ENCODE data around the gene KLK2. TPM values are rescaled to one million over a fixed set of nuclear protein-coding genes. Genes with fewer than 3 reads are reported as not detected.

The KLK2 gene
- total RNA-seq, 1 donor from 2014 or later: not detected

GRCh38 chr19:50924586-50924985, 51.3 kb downstream of the KLK2 start:
- H3K4me1 ChIP-seq: no peaks in the 10 kb centered on the region
- no peak overlapping the region for H3K27ac ChIP-seq
- TF ChIP-seq, protein P1, sequence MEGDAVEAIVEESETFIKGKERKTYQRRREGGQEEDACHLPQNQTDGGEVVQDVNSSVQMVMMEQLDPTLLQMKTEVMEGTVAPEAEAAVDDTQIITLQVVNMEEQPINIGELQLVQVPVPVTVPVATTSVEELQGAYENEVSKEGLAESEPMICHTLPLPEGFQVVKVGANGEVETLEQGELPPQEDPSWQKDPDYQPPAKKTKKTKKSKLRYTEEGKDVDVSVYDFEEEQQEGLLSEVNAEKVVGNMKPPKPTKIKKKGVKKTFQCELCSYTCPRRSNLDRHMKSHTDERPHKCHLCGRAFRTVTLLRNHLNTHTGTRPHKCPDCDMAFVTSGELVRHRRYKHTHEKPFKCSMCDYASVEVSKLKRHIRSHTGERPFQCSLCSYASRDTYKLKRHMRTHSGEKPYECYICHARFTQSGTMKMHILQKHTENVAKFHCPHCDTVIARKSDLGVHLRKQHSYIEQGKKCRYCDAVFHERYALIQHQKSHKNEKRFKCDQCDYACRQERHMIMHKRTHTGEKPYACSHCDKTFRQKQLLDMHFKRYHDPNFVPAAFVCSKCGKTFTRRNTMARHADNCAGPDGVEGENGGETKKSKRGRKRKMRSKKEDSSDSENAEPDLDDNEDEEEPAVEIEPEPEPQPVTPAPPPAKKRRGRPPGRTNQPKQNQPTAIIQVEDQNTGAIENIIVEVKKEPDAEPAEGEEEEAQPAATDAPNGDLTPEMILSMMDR (IDR thresholded peaks at IDR 0.05): no peak
- DNase-seq: no peak
- no peaks in the 10 kb centered on the region for H3K9me3 ChIP-seq
- no peak overlapping the region for H3K4me3 ChIP-seq
- H3K36me3 ChIP-seq: no peaks in the 10 kb centered on the region
- no peak for ATAC-seq
- intact Hi-C loops (cut with DNase I): no loop called here
- peaks cover 53% of the 10 kb centered on the region for H3K27me3 ChIP-seq

- Histone ChIP-seq H3K9me3 (no peaks in the 10 kb centered on the region), H3K4me3 (no peak overlapping the region), H3K36me3 (no peaks in the 10 kb centered on the region), H3K27ac (no peak overlapping the region), H3K27me3 (peaks cover 53% of the 10 kb centered on the region), H3K4me1 (no peaks in the 10 kb centered on the region)
- no peak for DNase-seq
- no peak for ATAC-seq
- intact Hi-C loops (cut with DNase I): no loop called here
- TF ChIP-seq, protein P1 (IDR thresholded peaks at IDR 0.05): no peak
These were observed 52.5 kb downstream of the KLK2 start for GRCh38 chr19:50925734-50926133.

- H3K4me3 ChIP-seq: no peak overlapping the region
- H3K9me3 ChIP-seq: no peaks in the 10 kb centered on the region
- no peaks in the 10 kb centered on the region for H3K36me3 ChIP-seq
- intact Hi-C loops (cut with DNase I): no loop called here
- ATAC-seq: no peak
- TF ChIP-seq, protein P1 (IDR thresholded peaks at IDR 0.05): no peak
- no peak overlapping the region for H3K27ac ChIP-seq
- H3K27me3 ChIP-seq: peaks cover 53% of the 10 kb centered on the region
- no peak for DNase-seq
- H3K4me1 ChIP-seq: no peaks in the 10 kb centered on the region
These were observed 52.9 kb downstream of the KLK2 start for GRCh38 chr19:50926144-50926543.

GRCh38 chr19:50928831-50929230, 55.6 kb downstream of the KLK2 start:
- intact Hi-C loops (cut with DNase I): no loop called here
- Histone ChIP-seq H3K36me3 (no peaks in the 10 kb centered on the region), H3K27me3 (peaks cover 41% of the 10 kb centered on the region), H3K4me1 (no peaks in the 10 kb centered on the region), H3K9me3 (no peaks in the 10 kb centered on the region), H3K27ac (no peak overlapping the region), H3K4me3 (no peak overlapping the region)
- DNase-seq (no peak), ATAC-seq (no peak)
- TF ChIP-seq, protein P1 (IDR thresholded peaks at IDR 0.05): no peak

Other genes starting within 250 kb of the KLK2 start
- 2.5 TPM for gene SYT3, start 233.6 kb upstream of the KLK2 start, total RNA-seq
- gene C19orf81, start 224.0 kb upstream of the KLK2 start, total RNA-seq: 3.9 TPM
- 0.35 TPM for gene SHANK1, start 153.6 kb upstream of the KLK2 start, total RNA-seq
- gene CLEC11A, start 150.1 kb upstream of the KLK2 start, total RNA-seq: 13.3 TPM
- not detected for gene GPR32, start 103.0 kb upstream of the KLK2 start, total RNA-seq
- gene ACP4, start 83.0 kb upstream of the KLK2 start, total RNA-seq: not detected
- gene KLK1, start 49.7 kb upstream of the KLK2 start, total RNA-seq: 1.7 TPM
- not detected for gene KLK15, start 39.9 kb upstream of the KLK2 start, total RNA-seq
- not detected for gene KLK3, start 18.5 kb upstream of the KLK2 start, total RNA-seq
- not detected for gene KLK4, start 38.0 kb downstream of the KLK2 start, total RNA-seq
- gene KLK5, start 79.6 kb downstream of the KLK2 start, total RNA-seq: not detected
- gene KLK6, start 96.2 kb downstream of the KLK2 start, total RNA-seq: not detected
- gene KLK7, start 110.5 kb downstream of the KLK2 start, total RNA-seq: 0.41 TPM
- gene KLK8, start 128.2 kb downstream of the KLK2 start, total RNA-seq: not detected
- 4.7 TPM for gene KLK10, start 146.3 kb downstream of the KLK2 start, total RNA-seq
- gene KLK11, start 153.2 kb downstream of the KLK2 start, total RNA-seq: 10.8 TPM
- gene KLK12, start 161.6 kb downstream of the KLK2 start, total RNA-seq: not detected
- gene KLK13, start 191.7 kb downstream of the KLK2 start, total RNA-seq: not detected
- not detected for gene KLK14, start 209.4 kb downstream of the KLK2 start, total RNA-seq
- 8.5 TPM for gene CTU1, start 235.0 kb downstream of the KLK2 start, total RNA-seq